GM03348 (cell line): ENCODE data around the gene GALC.
"Not testable (repeated sequence)": the region's sequence is repeated elsewhere in the genome, so short reads cannot be mapped to it uniquely, and the experiment has no call there.

Experiments
- DNase-seq: peaks from one replicate; pipeline ENCODE4 v3.0.0; 2012; ENCODE audit warnings: low spot score

The GALC gene

GRCh38 chr14:87992718-87993628 is at the start of gene GALC:
GALC (minus strand) TSS chr14:87993182; CDS start chr14:87993164, 18 bp downstream.
- peak; percentile 94 for DNase-seq

- no peak for DNase-seq
These were observed 47.2 kb upstream of the GALC start for GRCh38 chr14:88040146-88040545.

GRCh38 chr14:88039197-88039596 is 46.2 kb upstream of the GALC start:
- DNase-seq: no peak

GRCh38 chr14:88037325-88037724 is 44.3 kb upstream of the GALC start:
- DNase-seq: no peak

GRCh38 chr14:88036422-88036821 is 43.4 kb upstream of the GALC start:
- DNase-seq: no peak

- DNase-seq: no peak
These were observed 41.1 kb upstream of the GALC start for GRCh38 chr14:88034076-88034475.

- DNase-seq: no peak
These were observed 39.4 kb upstream of the GALC start for GRCh38 chr14:88032373-88032772.

- no peak for DNase-seq
These were observed 37.9 kb upstream of the GALC start for GRCh38 chr14:88030892-88031291.

- no peak for DNase-seq
These were observed 37.1 kb upstream of the GALC start for GRCh38 chr14:88030079-88030478.

- no peak for DNase-seq
These were observed 36.5 kb upstream of the GALC start for GRCh38 chr14:88029500-88029899.

GRCh38 chr14:88026890-88027289 is 33.9 kb upstream of the GALC start:
- DNase-seq: no peak

GRCh38 chr14:88025313-88025712 is 32.3 kb upstream of the GALC start:
- no peak for DNase-seq

- not testable (repeated sequence) for DNase-seq
These were observed 31.5 kb upstream of the GALC start for GRCh38 chr14:88024252-88025086.

GRCh38 chr14:88023658-88024187 is 30.7 kb upstream of the GALC start:
- no peak for DNase-seq

GRCh38 chr14:88017535-88017934 is 24.6 kb upstream of the GALC start:
- no peak for DNase-seq

GRCh38 chr14:88016768-88017167 is 23.8 kb upstream of the GALC start:
- no peak for DNase-seq

GRCh38 chr14:88013750-88014349 is 20.9 kb upstream of the GALC start:
- DNase-seq: peak; percentile 79

GRCh38 chr14:88012495-88012894 is 19.5 kb upstream of the GALC start:
- DNase-seq: no peak

GRCh38 chr14:88010331-88010730 is 17.3 kb upstream of the GALC start:
- DNase-seq: no peak

- no peak for DNase-seq
These were observed 16.5 kb upstream of the GALC start for GRCh38 chr14:88009486-88009885.

GRCh38 chr14:88008039-88008742 is 15.2 kb upstream of the GALC start:
- no peak for DNase-seq

GRCh38 chr14:88007608-88008007 is 14.6 kb upstream of the GALC start:
- DNase-seq: no peak
